IMR-90 (cell line): Measurements from ENCODE around the gene CETP.
"Not testable (repeated sequence)": the region's sequence is repeated elsewhere in the genome, so short reads cannot be mapped to it uniquely, and the experiment has no call there.

Source experiments
- BHLHE40 ChIP-seq: fragments of 150-350 bp; IDR thresholded peaks from 2 replicates; pipeline ENCODE4 v1.6.1; 2016; ENCODE audit warnings: mild to moderate bottlenecking, low read depth, low read length
- CEBPB ChIP-seq: IDR thresholded peaks from 2 replicates; pipeline ENCODE4 v1.6.1; 2012; ENCODE audit warnings: low read depth, low read length, improper control_type of control experiment
- CHD1 ChIP-seq: IDR thresholded peaks from 2 replicates; pipeline ENCODE4 v1.6.1; 2012; ENCODE audit warnings: low read depth, low read length, improper control_type of control experiment
- CTCF ChIP-seq: conservative IDR thresholded peaks from 2 replicates; pipeline ENCODE4 v1.5.1; 2012; ENCODE audit warnings: mild to moderate bottlenecking, low read depth, low read length, improper control_type of control experiment
- ELK1 ChIP-seq: fragments of 150-350 bp; IDR thresholded peaks from 2 replicates; pipeline ENCODE4 v1.6.1; 2016; ENCODE audit warnings: low read depth, mild to moderate bottlenecking, low read length, moderate library complexity, borderline replicate concordance
- MAFK ChIP-seq: IDR thresholded peaks from 2 replicates; pipeline ENCODE4 v1.6.1; 2012; ENCODE audit warnings: low read depth, low read length, improper control_type of control experiment
- NFE2L2 ChIP-seq: fragments of 150-350 bp; IDR thresholded peaks from 2 replicates; pipeline ENCODE4 v1.6.1; 2016; ENCODE audit warnings: low read depth, mild to moderate bottlenecking, low read length
- POLR2A ChIP-seq: IDR thresholded peaks from 2 replicates; pipeline ENCODE4 v1.6.1; 2012; ENCODE audit warnings: mild to moderate bottlenecking, low read depth, low read length
- RAD21 ChIP-seq: IDR thresholded peaks from 2 replicates; pipeline ENCODE4 v1.6.1; 2012; ENCODE audit warnings: low read length, improper control_type of control experiment
- RCOR1 ChIP-seq: IDR thresholded peaks from 2 replicates; pipeline ENCODE4 v1.6.1; 2012; ENCODE audit warnings: mild to moderate bottlenecking, low read length, improper control_type of control experiment; ENCODE audit not compliant: insufficient replicate concordance
- RFX5 ChIP-seq: IDR thresholded peaks from 2 replicates; pipeline ENCODE4 v1.8.0; 2012; ENCODE audit warnings: low read depth, mild to moderate bottlenecking, low read length, moderate library complexity
- SMC3 ChIP-seq: fragments of 150-350 bp; IDR thresholded peaks from 2 replicates; pipeline ENCODE4 v1.6.1; 2016; ENCODE audit warnings: low read depth, mild to moderate bottlenecking, antibody characterized with exemption, low read length, moderate library complexity

DNA sequence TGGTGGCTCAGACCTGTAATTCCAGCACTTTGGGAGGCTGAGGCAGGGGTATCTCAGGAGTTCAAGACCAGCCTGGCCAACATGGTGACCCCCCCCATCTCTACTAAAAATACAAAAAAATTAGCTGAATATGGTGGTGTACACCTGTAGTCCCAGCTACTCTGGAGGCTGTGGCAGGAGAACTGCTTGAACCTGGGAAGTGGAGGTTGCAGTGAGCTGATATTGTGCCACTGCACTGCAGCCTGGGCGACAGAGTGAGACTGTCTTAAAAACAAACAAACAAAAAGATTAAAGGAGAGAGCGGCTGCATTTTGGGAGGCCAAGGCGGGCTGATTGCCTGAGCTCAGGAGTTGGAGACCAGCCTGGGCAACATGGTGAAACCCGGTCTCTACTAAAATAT, 25.2 kb downstream of the CETP start:
- not testable (repeated sequence) for TF ChIP-seq RAD21, POLR2A, RFX5, SMC3, CTCF, CEBPB, BHLHE40, MAFK, NFE2L2, CHD1, ELK1, RCOR1
